H9 (cell line): Measurements from ENCODE around the gene TMEM183A. TPM values are rescaled to one million over a fixed set of nuclear protein-coding genes. Genes with fewer than 3 reads are reported as not detected.

Experiments
- DNase-seq: peaks from one replicate; pipeline ENCODE4 v3.0.0-alpha.2; 2017
- H2AFZ ChIP-seq: one replicate; pipeline ENCODE4 v1.6.1; 2013; ENCODE audit warnings: mild to moderate bottlenecking, low read length, control low read depth, moderate library complexity
- H2AK5ac ChIP-seq: 2 replicates; pipeline ENCODE4 v1.6.1; 2013; ENCODE audit warnings: low read length, control low read depth, mixed read lengths; ENCODE audit not compliant: insufficient read length
- H2BK120ac ChIP-seq: one replicate; pipeline ENCODE4 v1.6.1; 2013; ENCODE audit warnings: low read depth, mild to moderate bottlenecking, low read length, control low read depth, inconsistent platforms; ENCODE audit not compliant: poor library complexity, severe bottlenecking
- H2BK12ac ChIP-seq: 2 replicates; pipeline ENCODE4 v1.6.1; 2013; ENCODE audit warnings: low read length, control low read depth, mixed read lengths, low read depth; ENCODE audit not compliant: insufficient read length
- H2BK15ac ChIP-seq: 2 replicates; pipeline ENCODE4 v1.6.1; 2013; ENCODE audit warnings: low read depth, low read length, control low read depth
- H2BK20ac ChIP-seq: one replicate; pipeline ENCODE4 v1.6.1; 2013; ENCODE audit warnings: low read depth, mild to moderate bottlenecking, low read length, control low read depth, inconsistent platforms; ENCODE audit not compliant: poor library complexity, severe bottlenecking
- H2BK5ac ChIP-seq: 2 replicates; pipeline ENCODE4 v1.6.1; 2013; ENCODE audit warnings: low read length, control low read depth, mixed read lengths; ENCODE audit not compliant: insufficient read length
- H3K14ac ChIP-seq: 2 replicates; pipeline ENCODE4 v1.6.1; 2013; ENCODE audit warnings: low read length, control low read depth; ENCODE audit not compliant: insufficient read depth
- H3K18ac ChIP-seq: 2 replicates; pipeline ENCODE4 v1.6.1; 2013; ENCODE audit warnings: low read depth, mild to moderate bottlenecking, mixed read lengths, low read length, control low read depth; ENCODE audit not compliant: insufficient read length
- H3K23ac ChIP-seq: 2 replicates; pipeline ENCODE4 v1.6.1; 2013; ENCODE audit warnings: low read length, control low read depth, mixed read lengths, low read depth; ENCODE audit not compliant: insufficient read length
- H3K23me2 ChIP-seq: 2 replicates; pipeline ENCODE4 v1.6.1; 2013; ENCODE audit warnings: low read depth, mild to moderate bottlenecking, mixed read lengths, low read length, control low read depth; ENCODE audit not compliant: insufficient read length, poor library complexity, severe bottlenecking
- H3K27ac ChIP-seq: 2 replicates; pipeline ENCODE4 v1.5.1; 2013; ENCODE audit warnings: low read length, control low read depth, mixed read lengths, low read depth; ENCODE audit not compliant: insufficient read length
- H3K27me3 ChIP-seq: 2 replicates; pipeline ENCODE4 v1.6.1; 2013; ENCODE audit warnings: low read length, control low read depth, inconsistent platforms; ENCODE audit not compliant: insufficient read depth
- H3K4ac ChIP-seq: 2 replicates; pipeline ENCODE4 v1.6.1; 2013; ENCODE audit warnings: low read depth, mild to moderate bottlenecking, control low read depth, inconsistent platforms, low read length, moderate library complexity
- H3K4me1 ChIP-seq: 2 replicates; pipeline ENCODE4 v1.6.1; 2013; ENCODE audit warnings: low read length, control low read depth, inconsistent platforms; ENCODE audit not compliant: insufficient read depth
- H3K4me2 ChIP-seq: 2 replicates; pipeline ENCODE4 v1.6.1; 2013; ENCODE audit warnings: low read length, control low read depth, mixed read lengths; ENCODE audit not compliant: insufficient read length, insufficient read depth
- H3K56ac ChIP-seq: 2 replicates; pipeline ENCODE4 v1.6.1; 2013; ENCODE audit warnings: low read depth, mild to moderate bottlenecking, mixed read lengths, low read length, control low read depth; ENCODE audit not compliant: insufficient read length
- H3K79me1 ChIP-seq: 2 replicates; pipeline ENCODE4 v1.6.1; 2013; ENCODE audit warnings: low read depth, mild to moderate bottlenecking, moderate library complexity, low read length, control low read depth, inconsistent platforms; ENCODE audit not compliant: insufficient read depth, poor library complexity, severe bottlenecking
- H3K79me2 ChIP-seq: 2 replicates; pipeline ENCODE4 v1.6.1; 2013; ENCODE audit warnings: low read length, control low read depth, inconsistent platforms; ENCODE audit not compliant: insufficient read depth
- H3K9ac ChIP-seq: 2 replicates; pipeline ENCODE4 v1.6.1; 2013; ENCODE audit warnings: low read length, control low read depth, mixed read lengths; ENCODE audit not compliant: insufficient read length; ENCODE audit errors: extremely low read depth
- H3K9me3 ChIP-seq: one replicate; pipeline ENCODE4 v1.6.1; 2013; ENCODE audit warnings: low read depth, low read length, inconsistent platforms; ENCODE audit not compliant: control insufficient read depth
- H3T11ph ChIP-seq: one replicate; pipeline ENCODE4 v1.6.1; 2013; ENCODE audit warnings: mild to moderate bottlenecking, low read length, control low read depth, inconsistent platforms
- H4K20me1 ChIP-seq: one replicate; pipeline ENCODE4 v1.6.1; 2013; ENCODE audit not compliant: control insufficient read depth, insufficient read length, insufficient read depth
- H4K5ac ChIP-seq: 2 replicates; pipeline ENCODE4 v1.6.1; 2013; ENCODE audit warnings: low read depth, mild to moderate bottlenecking, mixed read lengths, low read length, control low read depth; ENCODE audit not compliant: insufficient read length
- H4K8ac ChIP-seq: replicated peaks from 2 replicates; pipeline ENCODE4 v1.6.1; 2013; ENCODE audit warnings: low read length, control low read depth, mixed read lengths, low read depth; ENCODE audit not compliant: insufficient read length
- H4K91ac ChIP-seq: 2 replicates; pipeline ENCODE4 v1.6.1; 2013; ENCODE audit warnings: low read depth, mild to moderate bottlenecking, moderate library complexity, mixed read lengths, low read length, control low read depth; ENCODE audit not compliant: insufficient read length
- H3K27ac Mint-ChIP-seq, 3 experiments: 2 replicates in 2 of 3; 3 replicates in 1 of 3; pipeline ENCODE4 v1.8.0; 2020 to 2021; ENCODE audit warnings: mixed read lengths in 3 of 3, mild to moderate bottlenecking in 1 of 3, moderate library complexity in 1 of 3
- H3K27me3 Mint-ChIP-seq: 2 replicates; pipeline ENCODE4 v1.8.0; 2021; ENCODE audit warnings: low read depth, mild to moderate bottlenecking, moderate library complexity, mixed read lengths
- H3K36me3 Mint-ChIP-seq, 3 experiments: 2 replicates in 2 of 3; 3 replicates in 1 of 3; pipeline ENCODE4 v1.8.0; 2020 to 2021; ENCODE audit warnings: low read depth in 3 of 3, mixed read lengths in 3 of 3; ENCODE audit not compliant: insufficient read depth in 1 of 3
- H3K4me1 Mint-ChIP-seq, 2 experiments: 2 replicates each; pipeline ENCODE4 v1.8.0; 2020; ENCODE audit warnings: mixed read lengths in 2 of 2
- H3K4me3 Mint-ChIP-seq, 2 experiments: 2 replicates in 1 of 2; 3 replicates in 1 of 2; pipeline ENCODE4 v1.8.0; 2020 to 2021; ENCODE audit warnings: mild to moderate bottlenecking in 2 of 2, mixed read lengths in 2 of 2, moderate library complexity in 1 of 2
- H3K9me3 Mint-ChIP-seq, 2 experiments: 2 replicates in 1 of 2; 3 replicates in 1 of 2; pipeline ENCODE4 v1.8.0; 2020; ENCODE audit warnings: mild to moderate bottlenecking in 2 of 2, mixed read lengths in 2 of 2, moderate library complexity in 1 of 2
- WGBS: extraction: QIAGEN DNeasy Blood & Tissue Kit; methylation state at CpG from one replicate; pipeline ENCODE4 v1.1.7; 2013; ENCODE audit warnings: missing lambda C conversion rate, low lambda C conversion rate, mixed read lengths; ENCODE audit not compliant: insufficient read length; ENCODE audit errors: extremely low coverage; 5-methylcytosine and 5-hydroxymethylcytosine counted together
- total RNA-seq: library from RNA; stranded (reverse); gene quantifications from 2 replicates; pipeline ENCODE4 v1.2.1, GENCODE V29; 2021
- TF ChIP-seq, protein P1 (sequence below): fragments of 200-600 bp; sonication (generic); conservative IDR thresholded peaks from 3 replicates; pipeline ENCODE4 v1.8.0; 2021; ENCODE audit warnings: antibody characterized with exemption, mild to moderate bottlenecking

The TMEM183A gene
- total RNA-seq, 1 experiment from 2014 or later = 93.4 TPM

DNA sequence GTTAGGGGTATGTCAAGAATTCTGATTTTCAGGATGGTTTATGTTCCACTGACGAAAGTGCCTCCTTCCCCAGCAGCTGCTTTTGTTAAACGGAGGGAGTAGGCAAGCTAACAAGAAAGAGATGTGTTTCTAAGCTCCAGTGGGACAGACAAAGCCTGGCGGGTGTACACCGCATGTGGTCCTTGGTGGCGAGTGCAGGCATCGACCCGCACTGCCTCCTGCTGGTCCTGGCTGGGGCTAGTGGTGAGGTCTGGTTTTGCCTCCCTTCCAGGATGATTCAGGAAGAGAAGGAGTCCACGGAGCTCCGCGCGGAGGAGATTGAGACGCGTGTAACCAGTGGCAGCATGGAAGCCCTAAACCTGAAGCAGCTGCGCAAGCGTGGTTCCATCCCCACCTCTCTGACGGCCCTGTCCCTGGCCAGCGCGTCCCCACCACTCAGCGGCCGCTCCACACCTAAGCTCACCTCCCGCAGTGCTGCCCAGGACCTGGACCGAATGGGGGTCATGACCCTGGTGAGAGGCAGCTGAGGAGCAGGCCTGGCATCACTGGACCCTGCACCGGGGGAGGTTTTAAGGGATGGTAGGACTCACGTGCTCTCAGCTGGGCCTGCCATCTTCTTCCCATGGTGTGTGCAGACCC is 48.1 kb downstream of the TMEM183A start:
- Histone ChIP-seq H3K4me2 (no peak overlapping the region), H3K18ac (no peak overlapping the region), H3K56ac (no peak overlapping the region), H2AK5ac (no peak overlapping the region), H3K27ac (no peak overlapping the region), H4K20me1 (no peaks in the 10 kb centered on the region), H3K79me1 (no peaks in the 10 kb centered on the region), H2AFZ (no peak overlapping the region), H2BK12ac (no peak overlapping the region), H3K4ac (no peak overlapping the region), H4K8ac (no peak overlapping the region), H2BK15ac (no peak overlapping the region), H2BK20ac (no peak overlapping the region), H4K5ac (no peak overlapping the region), H3K4me1 (peaks cover 4% of the 10 kb centered on the region; the same call in 1 of the 2 replicates), H3K23me2 (no peaks in the 10 kb centered on the region), H3K9ac (no peak overlapping the region), H3K27me3 (no peaks in the 10 kb centered on the region), H3K23ac (no peak overlapping the region), H3K79me2 (no peaks in the 10 kb centered on the region), H3T11ph (no peak overlapping the region), H3K14ac (no peak overlapping the region), H2BK120ac (no peak overlapping the region), H4K91ac (no peak overlapping the region), H3K9me3 (no peaks in the 10 kb centered on the region), H2BK5ac (no peak overlapping the region)
- WGBS = no CpG with 5 or more reads among the region's 24 CpGs
- no peaks in the 10 kb centered on the region; the same call in 1 of the 2 replicates for H3K27me3 Mint-ChIP-seq
- TF ChIP-seq, protein P1, sequence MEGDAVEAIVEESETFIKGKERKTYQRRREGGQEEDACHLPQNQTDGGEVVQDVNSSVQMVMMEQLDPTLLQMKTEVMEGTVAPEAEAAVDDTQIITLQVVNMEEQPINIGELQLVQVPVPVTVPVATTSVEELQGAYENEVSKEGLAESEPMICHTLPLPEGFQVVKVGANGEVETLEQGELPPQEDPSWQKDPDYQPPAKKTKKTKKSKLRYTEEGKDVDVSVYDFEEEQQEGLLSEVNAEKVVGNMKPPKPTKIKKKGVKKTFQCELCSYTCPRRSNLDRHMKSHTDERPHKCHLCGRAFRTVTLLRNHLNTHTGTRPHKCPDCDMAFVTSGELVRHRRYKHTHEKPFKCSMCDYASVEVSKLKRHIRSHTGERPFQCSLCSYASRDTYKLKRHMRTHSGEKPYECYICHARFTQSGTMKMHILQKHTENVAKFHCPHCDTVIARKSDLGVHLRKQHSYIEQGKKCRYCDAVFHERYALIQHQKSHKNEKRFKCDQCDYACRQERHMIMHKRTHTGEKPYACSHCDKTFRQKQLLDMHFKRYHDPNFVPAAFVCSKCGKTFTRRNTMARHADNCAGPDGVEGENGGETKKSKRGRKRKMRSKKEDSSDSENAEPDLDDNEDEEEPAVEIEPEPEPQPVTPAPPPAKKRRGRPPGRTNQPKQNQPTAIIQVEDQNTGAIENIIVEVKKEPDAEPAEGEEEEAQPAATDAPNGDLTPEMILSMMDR = peak; percentile 66
- H3K4me3 Mint-ChIP-seq = no peak overlapping the region
- DNase-seq = peak; percentile 78
- H3K36me3 Mint-ChIP-seq = peaks cover 5 to 35% (median 12%) of the 10 kb centered on the region in 3 experiments; a peak in 4 of 7 replicates
- H3K27ac Mint-ChIP-seq = peak overlapping the region in 1 of 3 experiments; percentile 15; a peak in 1 of 7 replicates
- H3K9me3 Mint-ChIP-seq = no peaks in the 10 kb centered on the region
- peaks cover 39 to 50% of the 10 kb centered on the region in 2 experiments for H3K4me1 Mint-ChIP-seq
